ENCODE measurements around the gene VWA3A. TPM values are rescaled to one million over a fixed set of nuclear protein-coding genes. Genes with fewer than 3 reads are reported as not detected.

The VWA3A gene
- total RNA-seq, 1 donor from 2014 or later: 12.3 TPM

DNA sequence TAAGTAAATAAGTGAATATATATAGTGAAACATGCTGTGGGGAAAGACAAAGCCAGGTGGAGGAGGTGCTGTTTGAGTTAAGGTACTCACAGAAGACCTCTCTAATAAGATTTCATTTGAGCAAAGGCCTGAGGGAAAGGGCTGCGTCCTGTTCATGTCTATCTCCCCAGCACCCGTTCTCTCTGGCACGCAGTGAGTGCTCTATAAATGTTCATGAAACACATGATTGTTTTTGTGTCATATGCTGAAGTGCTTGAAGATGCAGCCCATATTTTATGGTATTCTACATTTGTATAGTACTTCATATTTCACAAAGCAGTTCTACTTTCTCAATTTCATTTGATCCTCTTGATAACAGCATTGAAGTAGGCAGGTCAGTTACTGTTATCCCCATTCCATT, 990 bp downstream of the VWA3A start:
- ATAC-seq: no peak
- H3K36me3 ChIP-seq: no peaks in the 10 kb centered on the region
- no peak overlapping the region for H3K4me3 ChIP-seq
- no peaks in the 10 kb centered on the region for H3K9me3 ChIP-seq
- H3K27me3 ChIP-seq (ENCODE audit: low read depth): peaks cover 5% of the 10 kb centered on the region
- intact Hi-C loops (cut with DNase I): no loop called here
- no peak overlapping the region for H3K27ac ChIP-seq
- no peak for DNase-seq
- TF ChIP-seq, protein P1, sequence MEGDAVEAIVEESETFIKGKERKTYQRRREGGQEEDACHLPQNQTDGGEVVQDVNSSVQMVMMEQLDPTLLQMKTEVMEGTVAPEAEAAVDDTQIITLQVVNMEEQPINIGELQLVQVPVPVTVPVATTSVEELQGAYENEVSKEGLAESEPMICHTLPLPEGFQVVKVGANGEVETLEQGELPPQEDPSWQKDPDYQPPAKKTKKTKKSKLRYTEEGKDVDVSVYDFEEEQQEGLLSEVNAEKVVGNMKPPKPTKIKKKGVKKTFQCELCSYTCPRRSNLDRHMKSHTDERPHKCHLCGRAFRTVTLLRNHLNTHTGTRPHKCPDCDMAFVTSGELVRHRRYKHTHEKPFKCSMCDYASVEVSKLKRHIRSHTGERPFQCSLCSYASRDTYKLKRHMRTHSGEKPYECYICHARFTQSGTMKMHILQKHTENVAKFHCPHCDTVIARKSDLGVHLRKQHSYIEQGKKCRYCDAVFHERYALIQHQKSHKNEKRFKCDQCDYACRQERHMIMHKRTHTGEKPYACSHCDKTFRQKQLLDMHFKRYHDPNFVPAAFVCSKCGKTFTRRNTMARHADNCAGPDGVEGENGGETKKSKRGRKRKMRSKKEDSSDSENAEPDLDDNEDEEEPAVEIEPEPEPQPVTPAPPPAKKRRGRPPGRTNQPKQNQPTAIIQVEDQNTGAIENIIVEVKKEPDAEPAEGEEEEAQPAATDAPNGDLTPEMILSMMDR (IDR thresholded peaks at IDR 0.05): no peak
- H3K4me1 ChIP-seq: no peaks in the 10 kb centered on the region

- TF ChIP-seq, protein P1 (IDR thresholded peaks at IDR 0.05): no peak
- intact Hi-C loops (cut with DNase I): no loop called here
- H3K9me3 ChIP-seq: no peaks in the 10 kb centered on the region
- no peak for DNase-seq
- H3K27me3 ChIP-seq (ENCODE audit: low read depth): peaks cover 5% of the 10 kb centered on the region
- H3K4me3 ChIP-seq: no peak overlapping the region
- H3K4me1 ChIP-seq: no peaks in the 10 kb centered on the region
- no peaks in the 10 kb centered on the region for H3K36me3 ChIP-seq
- H3K27ac ChIP-seq: no peak overlapping the region
- no peak for ATAC-seq
These were observed 1.7 kb downstream of the VWA3A start for GRCh38 chr16:22093996-22094395.

- Histone ChIP-seq H3K36me3 (no peaks in the 10 kb centered on the region), H3K9me3 (no peaks in the 10 kb centered on the region), H3K27ac (no peak overlapping the region), H3K27me3 (ENCODE audit: low read depth) (peaks cover 5% of the 10 kb centered on the region), H3K4me1 (no peaks in the 10 kb centered on the region), H3K4me3 (no peak overlapping the region)
- ATAC-seq (peak; percentile 52 to 55), DNase-seq (no peak)
- TF ChIP-seq, protein P1 (IDR thresholded peaks at IDR 0.05): peak; percentile 57
- intact Hi-C loops (cut with DNase I): no loop called here
These were observed 6.3 kb downstream of the VWA3A start for GRCh38 chr16:22098405-22099255.

DNA sequence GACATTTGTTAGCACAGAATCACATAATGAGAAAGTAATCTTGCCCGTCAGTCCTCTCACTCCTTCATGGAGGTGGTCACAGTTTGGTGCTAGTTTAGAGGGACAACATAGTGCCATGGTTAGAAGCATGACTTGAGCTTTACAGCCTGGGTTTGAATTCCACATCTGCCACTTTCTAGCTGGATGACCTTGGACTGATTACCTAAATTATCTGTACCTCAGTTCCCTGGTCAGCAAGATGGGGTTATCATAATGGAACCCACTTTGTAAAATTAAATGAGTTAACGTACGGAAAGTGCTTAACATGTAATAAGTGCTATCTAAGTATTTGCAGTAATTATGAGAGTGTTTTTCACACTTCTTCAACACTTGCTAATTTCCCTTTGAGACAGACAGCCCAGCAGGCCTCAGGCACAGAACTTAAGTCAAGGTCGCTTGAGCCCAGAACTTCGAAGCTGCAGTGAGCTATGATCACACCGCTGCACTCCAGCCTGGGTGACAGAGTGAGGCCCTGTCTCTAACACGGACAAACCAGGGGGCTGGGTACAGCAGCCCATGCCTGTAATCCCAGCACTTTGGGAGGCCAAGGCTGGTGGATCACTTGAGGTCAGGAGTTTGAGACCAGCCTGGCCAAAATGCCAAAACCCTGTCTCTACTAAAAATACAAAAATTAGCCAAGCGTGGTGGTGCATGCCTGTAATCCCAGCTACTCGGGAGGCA, 7.1 kb downstream of the VWA3A start:
- intact Hi-C loops (cut with DNase I): no loop called here
- Histone ChIP-seq H3K36me3 (no peaks in the 10 kb centered on the region), H3K4me3 (no peak overlapping the region), H3K4me1 (no peaks in the 10 kb centered on the region), H3K27me3 (ENCODE audit: low read depth) (peaks cover 5% of the 10 kb centered on the region), H3K27ac (no peak overlapping the region), H3K9me3 (no peaks in the 10 kb centered on the region)
- TF ChIP-seq, protein P1 (IDR thresholded peaks at IDR 0.05): no peak
- ATAC-seq (no peak), DNase-seq (no peak)

DNA sequence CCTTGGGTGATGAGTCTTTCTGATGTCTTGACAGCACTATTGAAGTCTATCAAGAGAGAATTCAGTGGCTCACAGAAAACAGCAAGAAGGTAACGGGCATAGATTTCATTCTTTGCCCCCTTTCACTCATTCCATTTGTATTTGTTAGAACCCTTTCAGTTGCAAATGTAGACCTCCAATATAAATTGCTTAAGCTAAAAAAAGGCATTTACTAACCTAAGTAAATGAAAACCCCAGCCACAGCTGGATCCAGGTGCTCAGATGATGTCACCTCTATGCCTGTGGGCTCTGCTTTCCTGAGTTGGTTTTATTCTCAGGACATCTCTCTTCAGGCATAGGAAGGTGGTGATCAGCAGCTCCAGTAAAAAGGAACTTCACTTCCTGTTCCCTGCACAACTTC, 11.1 kb downstream of the VWA3A start:
- Histone ChIP-seq H3K4me3 (no peak overlapping the region), H3K36me3 (no peaks in the 10 kb centered on the region), H3K27me3 (ENCODE audit: low read depth) (peaks cover 4% of the 10 kb centered on the region), H3K9me3 (no peaks in the 10 kb centered on the region), H3K27ac (no peak overlapping the region), H3K4me1 (no peaks in the 10 kb centered on the region)
- intact Hi-C loops (cut with DNase I): no loop called here
- TF ChIP-seq, protein P1 (IDR thresholded peaks at IDR 0.05): no peak
- ATAC-seq: no peak
- DNase-seq: no peak

All from lower lobe of right lung (tissue), 2 donors.